ENCODE data around the gene SCMH1.
A peak's percentile ranks its signal among the peaks of the same experiment; 100 is the strongest.

The SCMH1 gene

GRCh38 chr1:40980453-40981121 lies 261.5 kb downstream of the SCMH1 start:
- no peak for TF ChIP-seq CTCF (conservative IDR thresholded peaks at IDR 0.05; ENCODE audit: low read length)
- DNase-seq (ENCODE audit: low read depth), result no peak
- H3K4me3 ChIP-seq (ENCODE audit: low read length), result peak overlapping the region; percentile 85

GRCh38 chr1:40980068-40980452 lies 262.0 kb downstream of the SCMH1 start:
- no peak for DNase-seq (ENCODE audit: low read depth)
- H3K4me3 ChIP-seq (ENCODE audit: low read length), result peak overlapping the region; percentile 85
- TF ChIP-seq CTCF (conservative IDR thresholded peaks at IDR 0.05; ENCODE audit: low read length), result no peak

- H3K4me3 ChIP-seq (ENCODE audit: low read length), result peak within 1 kb of the TSS; percentile 85
- peak; percentile 36 for TF ChIP-seq CTCF (conservative IDR thresholded peaks at IDR 0.05; ENCODE audit: low read length)
- DNase-seq (ENCODE audit: low read depth), result peak; percentile 90
Measured at GRCh38 chr1:40979241-40980067, 262.7 kb downstream of the SCMH1 start, which contains the start of gene CTPS1. CTPS1 (plus strand) TSS chr1:40979696; CDS start chr1:40983291, 3,595 bp downstream.

- no peak for TF ChIP-seq CTCF (conservative IDR thresholded peaks at IDR 0.05; ENCODE audit: low read length)
- DNase-seq (ENCODE audit: low read depth), result no peak
- peak overlapping the region; percentile 85 for H3K4me3 ChIP-seq (ENCODE audit: low read length)
Measured at GRCh38 chr1:40978886-40979240, 263.2 kb downstream of the SCMH1 start.

- TF ChIP-seq CTCF (conservative IDR thresholded peaks at IDR 0.05; ENCODE audit: low read length), result no peak
- DNase-seq (ENCODE audit: low read depth), result peak; percentile 64
- no peak overlapping the region for H3K4me3 ChIP-seq (ENCODE audit: low read length)
Measured at GRCh38 chr1:40977716-40978115, 264.4 kb downstream of the SCMH1 start.

All from AG10803 (cell line).